ENCODE measurements around the gene MGLL.

Gene MGLL

DNA sequence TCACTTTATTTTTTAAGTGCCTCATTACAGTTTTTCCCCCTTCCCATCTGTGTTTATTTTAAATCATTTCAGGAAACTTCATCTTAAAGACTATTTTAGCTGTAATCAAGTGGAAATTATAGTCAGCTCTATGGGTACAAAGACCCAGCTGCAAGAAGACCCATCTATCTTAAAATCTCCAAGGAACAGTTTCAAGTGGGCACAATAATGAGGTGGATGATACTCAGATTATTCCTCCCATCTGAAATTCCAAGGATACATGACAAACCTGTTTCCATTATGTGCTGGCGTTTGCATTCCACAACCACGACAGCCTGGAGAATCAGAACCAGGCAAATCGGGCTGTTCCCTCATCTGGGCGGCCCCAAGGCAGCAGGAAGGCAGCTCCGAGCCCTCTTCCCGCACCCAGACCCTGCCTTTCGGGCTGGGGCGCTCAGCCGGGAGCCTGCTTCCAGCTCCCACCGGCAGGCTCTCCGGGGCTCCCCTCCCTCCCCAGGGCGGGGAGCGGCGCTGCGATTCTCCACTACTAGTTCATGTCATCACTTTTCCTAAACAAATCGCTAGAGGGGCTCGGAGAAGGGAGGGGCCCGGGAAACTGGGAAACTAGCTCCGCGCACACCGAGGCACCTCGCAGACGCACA, at the start of gene MGLL:
TSS of gene MGLL (minus strand) at position 475 of the 641 bp plus-strand sequence. CDS start at position 278, 197 bp downstream.
- no peak for DNase-seq (ENCODE audit: low read depth)

DNA sequence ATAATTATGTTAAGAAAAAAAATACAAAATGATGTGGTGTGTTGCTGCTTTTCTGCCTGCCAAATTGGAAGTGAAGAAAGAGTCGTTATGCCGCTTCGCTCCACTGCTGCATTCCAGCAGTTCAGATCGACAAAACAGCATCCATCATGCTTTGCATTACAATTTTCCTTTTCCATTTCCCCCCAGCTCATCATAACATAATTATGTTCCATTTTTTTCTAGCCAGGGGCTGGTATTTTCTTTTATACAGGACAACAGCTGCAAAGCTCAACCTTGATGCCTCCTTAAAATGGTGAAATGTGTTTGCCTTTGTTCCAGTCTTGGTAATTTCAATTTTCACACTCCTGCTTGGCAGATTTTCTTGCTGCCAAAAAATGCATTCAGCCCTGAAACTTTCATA, 47.8 kb upstream of the MGLL start:
- no peak for DNase-seq (ENCODE audit: low read depth)

DNA sequence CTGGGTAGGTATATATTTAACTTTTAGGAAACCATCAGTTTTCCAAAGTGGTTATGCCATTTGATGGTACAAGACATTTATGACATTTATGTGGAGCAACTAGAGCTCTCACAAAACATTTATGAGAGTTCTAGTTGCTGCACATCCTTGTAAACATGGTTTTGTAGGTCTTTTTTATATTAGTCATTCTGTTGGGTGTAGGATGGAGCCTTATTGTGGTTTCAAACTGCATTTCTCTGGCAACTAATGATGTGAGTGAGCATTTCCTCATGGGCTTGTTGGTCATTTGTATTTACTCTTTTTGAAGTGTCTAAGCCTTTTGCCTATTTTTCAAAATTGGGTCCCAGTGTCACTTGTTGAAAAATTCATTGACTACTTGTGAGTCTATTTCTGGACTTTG, 45.7 kb upstream of the MGLL start:
- no peak for DNase-seq (ENCODE audit: low read depth)

DNA sequence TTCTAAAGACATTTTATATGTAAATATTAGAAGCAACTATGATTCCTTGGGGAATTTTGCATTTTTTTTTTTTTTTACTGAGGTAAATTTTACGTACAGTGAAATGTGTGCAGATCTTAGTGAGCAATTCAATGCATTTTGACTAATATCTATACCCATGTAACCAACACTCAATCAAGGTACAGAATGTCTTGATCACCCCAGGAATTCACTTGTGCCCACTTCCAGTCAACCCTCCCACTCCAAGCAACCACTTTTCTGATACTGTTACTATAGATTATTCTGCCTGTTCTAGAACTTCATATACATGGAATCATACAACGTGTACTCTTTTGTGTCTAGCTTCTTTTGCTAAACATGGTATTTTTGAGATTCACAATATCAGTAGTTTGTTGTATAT, 45.1 kb upstream of the MGLL start:
- DNase-seq (ENCODE audit: low read depth), result no peak

DNA sequence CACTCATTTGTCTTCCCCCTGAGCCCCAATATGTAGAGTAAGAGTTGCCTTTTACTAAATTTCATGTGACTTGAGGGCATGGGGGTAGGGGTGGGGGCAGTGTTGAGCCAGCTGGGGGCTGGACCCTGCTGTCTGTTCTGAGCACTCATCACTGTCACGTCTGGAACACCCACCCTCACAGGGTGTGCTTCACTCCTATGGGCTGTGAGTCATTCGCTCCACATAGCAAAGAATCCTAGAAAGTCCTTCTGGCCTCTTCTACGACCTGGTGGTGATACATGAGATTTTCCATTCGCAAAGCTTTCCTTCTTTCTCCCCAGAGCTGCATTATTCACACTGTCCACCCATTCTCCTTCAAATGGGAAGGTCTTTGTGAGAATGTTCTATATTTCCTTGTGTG, 43.6 kb upstream of the MGLL start:
- no peak for DNase-seq (ENCODE audit: low read depth)

DNA sequence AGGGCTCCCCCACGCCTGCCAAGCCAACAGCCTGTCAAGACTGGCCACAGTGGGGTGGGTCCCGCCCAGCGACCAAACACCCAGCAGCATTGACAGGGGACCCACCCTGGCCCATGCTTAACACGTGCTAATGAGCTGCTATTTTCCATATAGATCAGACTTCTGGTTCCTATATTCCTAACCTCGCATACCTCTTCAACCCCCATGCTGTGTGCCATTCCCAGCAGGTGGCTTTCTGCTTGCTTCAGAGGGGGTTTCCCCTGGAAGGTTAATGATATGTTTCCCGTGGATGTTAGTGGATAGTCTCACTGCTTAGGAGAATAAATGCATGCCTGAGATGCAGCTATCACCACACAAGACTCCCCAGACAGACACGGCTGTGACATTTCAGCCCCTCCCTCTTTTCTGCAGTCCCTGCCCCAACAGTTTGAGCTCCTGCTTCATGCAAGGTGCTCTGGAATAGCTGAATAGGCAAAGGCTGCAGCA, 37.9 kb upstream of the MGLL start:
- no peak for DNase-seq (ENCODE audit: low read depth)

DNA sequence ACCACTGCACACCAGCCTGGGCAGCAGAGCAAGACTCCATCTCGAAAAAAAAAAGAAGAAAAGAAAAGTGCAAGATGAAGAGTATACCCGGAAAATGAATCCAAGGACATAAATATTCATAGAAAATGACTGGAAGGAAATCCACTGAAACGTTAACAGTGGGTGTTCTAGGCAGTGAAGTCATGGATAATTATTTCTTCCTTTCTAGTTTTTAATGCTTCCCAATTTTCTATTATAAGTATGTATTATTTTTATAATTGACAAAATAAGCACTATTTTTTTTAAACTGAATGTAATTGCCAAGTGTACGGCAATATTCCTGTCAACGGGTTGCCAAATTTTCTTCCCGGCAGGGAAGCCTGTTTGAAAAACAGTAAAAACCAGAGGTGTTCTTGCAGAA, 37.4 kb upstream of the MGLL start:
- DNase-seq (ENCODE audit: low read depth), result no peak

DNA sequence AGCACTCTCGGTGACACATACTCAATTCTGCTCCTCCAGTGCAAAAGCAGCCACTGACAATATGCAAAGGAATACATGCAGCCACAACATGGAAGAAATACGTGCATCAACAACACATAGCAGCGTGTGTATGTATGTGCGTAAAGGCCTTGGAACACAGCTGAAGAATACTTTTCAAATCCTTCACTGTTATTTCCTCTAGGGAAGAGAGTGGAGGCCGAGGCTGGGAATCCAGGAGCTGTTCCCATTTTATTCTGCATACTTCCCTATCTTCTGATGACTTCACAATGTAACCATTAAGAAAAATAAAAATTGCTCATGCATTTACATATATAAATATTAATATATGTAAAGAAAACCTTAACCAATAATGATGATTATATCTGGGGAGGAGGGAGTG, 36.6 kb upstream of the MGLL start:
- DNase-seq (ENCODE audit: low read depth), result no peak

DNA sequence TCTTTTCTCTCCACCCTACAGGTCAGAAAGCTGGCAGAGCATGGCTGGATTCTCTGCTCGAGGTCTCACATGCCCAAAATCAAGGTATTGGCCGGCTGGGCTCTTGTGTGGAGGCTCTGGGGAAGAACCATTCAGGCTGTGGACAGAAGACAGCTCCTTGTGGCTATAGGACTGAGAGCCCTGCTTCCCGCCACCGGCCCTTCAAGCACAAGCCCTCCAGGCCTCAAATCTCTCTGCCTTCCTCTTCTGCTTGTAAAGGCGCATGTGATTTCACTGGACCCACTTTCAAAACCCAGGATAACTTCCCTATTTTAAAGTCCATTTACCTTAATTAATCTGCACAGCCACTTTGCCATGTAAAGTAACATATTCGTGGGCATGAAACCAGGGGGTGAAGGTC, 36.2 kb upstream of the MGLL start:
- DNase-seq (ENCODE audit: low read depth), result no peak

DNA sequence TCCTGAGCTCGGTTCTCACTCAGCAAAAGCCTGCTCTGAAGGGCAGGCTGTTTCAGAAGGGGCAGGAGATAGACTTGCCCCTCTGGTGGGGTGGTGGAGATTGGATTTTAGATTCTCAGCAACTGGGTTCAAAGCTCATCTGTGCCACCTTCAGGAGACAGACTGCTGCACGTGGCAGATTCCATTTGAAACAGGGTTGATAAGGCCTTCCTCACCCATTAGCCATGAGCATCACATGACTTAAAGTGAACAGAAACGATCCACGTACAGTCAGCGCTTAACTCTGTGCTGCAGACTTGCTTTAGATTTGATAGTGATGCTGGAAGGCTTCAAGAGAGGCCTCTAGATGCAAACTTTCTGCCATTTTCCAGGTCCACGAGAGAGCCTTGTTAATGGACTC, 35.0 kb upstream of the MGLL start:
- DNase-seq (ENCODE audit: low read depth), result no peak

DNA sequence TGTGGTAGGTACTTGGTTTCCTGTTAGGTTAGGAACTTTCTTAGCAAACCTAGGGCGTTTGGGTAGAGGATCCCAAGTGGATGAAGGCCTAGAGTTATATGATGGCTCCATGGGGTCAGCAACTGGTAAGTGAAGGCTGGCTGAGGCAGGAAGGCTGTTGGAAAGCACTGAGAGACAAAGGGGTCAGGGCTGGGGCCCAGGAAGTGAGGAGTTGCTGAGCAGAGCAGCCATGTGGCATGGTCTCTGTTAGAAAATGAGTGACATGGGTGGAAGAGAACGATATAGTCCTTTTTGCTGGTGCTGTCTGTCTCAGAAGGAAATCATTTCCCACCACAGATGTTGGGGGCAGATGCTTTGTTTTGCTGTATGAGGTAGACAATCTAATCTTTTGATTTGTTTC, 34.5 kb upstream of the MGLL start:
- DNase-seq (ENCODE audit: low read depth), result no peak

DNA sequence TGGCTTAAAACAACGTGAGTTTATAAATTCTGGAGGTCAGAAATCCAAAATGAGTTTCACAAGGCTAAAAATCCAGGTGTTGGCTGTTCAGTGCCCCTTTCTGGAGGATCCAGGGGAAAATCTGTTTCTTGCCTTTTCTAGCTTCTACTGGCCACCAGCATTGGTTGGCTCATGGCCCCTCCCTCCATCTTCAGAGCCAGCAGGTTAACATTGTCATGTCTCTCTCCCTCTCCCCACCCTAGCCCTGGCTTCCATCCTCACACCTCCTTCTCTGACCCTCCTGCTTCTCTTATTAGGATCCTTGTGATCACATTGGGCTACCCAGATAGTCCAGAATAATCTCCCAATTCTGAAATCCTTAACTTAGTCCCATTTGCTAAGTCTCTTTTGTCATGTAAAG, 32.9 kb upstream of the MGLL start:
- no peak for DNase-seq (ENCODE audit: low read depth)

DNA sequence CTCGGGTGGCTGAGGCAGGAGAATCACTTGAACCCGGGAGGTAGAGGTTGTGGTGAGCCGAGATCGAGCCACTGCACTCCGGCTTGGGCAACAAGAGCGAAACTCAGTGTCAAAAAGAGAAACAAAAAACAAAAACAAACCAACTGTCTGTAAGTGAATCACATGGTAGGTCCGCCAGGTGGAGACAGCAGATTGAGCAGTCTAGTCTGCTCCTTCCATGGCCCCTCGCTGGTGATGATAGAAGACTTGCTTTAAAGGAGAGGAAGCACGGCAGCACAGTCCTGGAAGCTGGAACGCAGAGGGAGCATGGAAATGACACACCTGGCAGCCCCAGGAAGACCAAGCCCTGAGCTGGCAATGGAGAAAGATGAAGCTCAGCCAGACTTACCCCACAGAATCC, 31.4 kb upstream of the MGLL start:
- DNase-seq (ENCODE audit: low read depth), result no peak

DNA sequence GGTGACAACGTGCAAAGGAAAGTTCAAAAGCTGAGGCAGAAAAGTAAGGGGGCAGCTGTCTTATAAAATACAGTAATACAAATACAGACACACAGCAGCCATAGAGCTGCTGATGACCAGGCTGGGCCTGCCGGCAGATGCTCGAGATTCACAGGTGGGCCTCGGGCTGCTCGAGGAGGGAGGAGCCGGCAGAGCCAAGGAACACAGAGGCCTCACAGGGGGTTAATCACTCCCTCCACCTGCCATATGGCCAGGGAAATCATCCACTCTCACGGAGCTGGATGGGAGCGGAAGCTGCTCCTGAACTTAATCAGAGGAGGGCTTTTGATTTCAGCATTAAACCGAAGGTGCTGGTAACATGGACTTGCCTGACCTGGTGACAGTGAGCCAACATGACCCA, 29.6 kb upstream of the MGLL start:
- no peak for DNase-seq (ENCODE audit: low read depth)

DNA sequence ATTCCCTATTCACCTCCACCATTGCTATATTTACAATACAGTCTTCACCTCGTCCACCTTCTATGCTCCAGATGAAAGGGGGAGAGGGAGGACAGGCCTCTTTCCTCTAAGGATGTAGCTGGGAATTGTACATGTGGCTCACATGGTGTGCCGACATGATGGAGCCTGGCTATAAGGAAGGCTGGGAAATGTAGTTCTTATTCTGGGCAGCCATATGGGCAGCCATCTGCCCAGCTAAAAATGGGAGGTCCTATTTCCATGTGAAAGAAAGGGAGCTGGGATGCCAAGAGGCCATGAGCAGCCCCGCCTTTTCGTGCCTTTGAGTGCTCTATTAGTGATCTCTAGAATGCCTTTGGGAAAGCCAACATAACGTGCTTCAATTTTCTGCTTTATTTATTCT, 27.1 kb upstream of the MGLL start:
- no peak for DNase-seq (ENCODE audit: low read depth)

DNA sequence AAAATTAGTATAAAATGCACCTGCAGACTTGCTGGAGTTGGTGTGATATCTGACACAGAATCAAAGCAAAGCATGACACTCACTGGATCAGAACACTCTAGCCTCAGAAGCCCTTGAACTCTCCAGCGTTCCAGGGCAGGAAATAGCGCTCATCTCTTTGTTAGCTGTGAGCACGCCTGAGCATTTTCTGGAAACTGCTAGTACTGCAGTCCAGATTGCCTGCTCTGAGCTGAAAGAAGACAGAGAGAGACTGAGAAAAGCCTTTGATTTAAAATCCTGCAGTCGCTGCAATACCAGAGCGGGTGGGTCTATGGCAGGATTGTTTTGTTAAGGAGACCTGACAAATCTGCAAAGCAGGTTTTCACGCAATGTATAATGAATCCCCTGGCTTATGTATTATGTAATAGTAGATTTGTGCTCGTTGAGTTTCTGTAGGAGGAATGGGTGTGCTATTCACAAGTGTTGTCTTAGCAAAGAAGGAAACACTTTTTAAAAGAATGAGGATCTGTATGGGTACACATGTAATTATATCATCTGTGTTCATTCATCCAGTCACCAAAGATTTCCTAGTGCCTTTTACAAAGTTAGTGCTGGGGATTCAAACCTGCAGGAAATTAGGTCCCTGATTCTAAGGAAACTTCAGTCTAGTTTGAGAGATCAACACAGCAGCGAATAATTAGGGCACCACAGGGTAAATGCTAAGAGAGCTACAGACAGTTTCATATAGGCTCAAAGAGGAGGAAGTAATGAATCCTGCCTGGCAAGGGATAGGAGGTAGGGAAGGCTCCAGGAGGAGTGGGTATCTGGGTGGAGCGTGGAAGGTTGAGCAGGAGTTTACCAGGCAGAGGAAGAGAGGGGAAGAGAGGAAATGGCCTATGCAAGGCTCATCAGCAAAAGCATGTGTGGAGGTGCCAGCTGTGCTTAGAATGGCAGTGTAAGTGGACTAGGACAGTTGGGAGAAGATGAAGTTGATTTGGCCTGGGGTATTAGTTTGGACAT, 26.1 kb upstream of the MGLL start:
- DNase-seq (ENCODE audit: low read depth), result no peak

DNA sequence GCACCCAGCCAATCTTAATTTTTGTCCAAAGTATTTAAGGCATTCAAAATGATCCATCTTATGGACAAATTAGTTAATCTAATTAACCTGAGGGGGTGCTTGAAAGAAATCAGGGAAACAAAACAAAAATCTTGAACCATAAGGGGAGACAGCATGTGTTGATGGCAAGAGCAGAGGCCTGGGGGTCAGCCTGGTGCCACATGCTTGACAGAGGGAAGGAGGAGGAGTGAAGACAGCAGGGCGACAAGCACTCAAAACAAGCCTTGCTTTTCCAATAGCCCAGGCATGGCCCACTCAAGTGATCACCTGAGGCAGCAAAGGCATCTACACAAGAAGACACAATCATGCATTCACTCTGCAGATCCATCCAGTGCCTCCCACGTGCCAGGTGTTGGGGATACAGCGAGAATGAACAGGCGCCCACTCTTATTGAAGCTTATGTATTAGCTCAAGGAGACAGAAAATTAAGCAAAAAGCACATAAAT, 25.0 kb upstream of the MGLL start:
- DNase-seq (ENCODE audit: low read depth), result no peak

DNA sequence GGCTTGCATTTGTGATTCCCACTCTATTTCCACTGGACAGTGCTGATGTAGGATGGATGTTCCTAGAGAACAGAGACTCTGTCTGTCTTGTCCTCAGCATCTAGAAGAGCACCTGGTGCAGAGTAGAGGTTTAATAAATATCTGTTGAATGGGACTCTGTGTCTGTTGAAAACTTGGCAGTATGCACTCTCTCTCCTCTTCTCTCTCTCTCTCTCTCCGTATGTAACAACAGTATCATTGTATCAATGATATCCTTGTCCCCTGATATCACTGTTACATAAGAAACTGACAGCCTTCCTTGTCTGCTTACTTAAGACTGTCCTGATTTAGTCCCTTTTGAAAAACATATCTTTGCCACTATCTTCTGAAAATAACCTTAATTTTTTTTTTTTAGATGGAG, 24.3 kb upstream of the MGLL start:
- no peak for DNase-seq (ENCODE audit: low read depth)

DNA sequence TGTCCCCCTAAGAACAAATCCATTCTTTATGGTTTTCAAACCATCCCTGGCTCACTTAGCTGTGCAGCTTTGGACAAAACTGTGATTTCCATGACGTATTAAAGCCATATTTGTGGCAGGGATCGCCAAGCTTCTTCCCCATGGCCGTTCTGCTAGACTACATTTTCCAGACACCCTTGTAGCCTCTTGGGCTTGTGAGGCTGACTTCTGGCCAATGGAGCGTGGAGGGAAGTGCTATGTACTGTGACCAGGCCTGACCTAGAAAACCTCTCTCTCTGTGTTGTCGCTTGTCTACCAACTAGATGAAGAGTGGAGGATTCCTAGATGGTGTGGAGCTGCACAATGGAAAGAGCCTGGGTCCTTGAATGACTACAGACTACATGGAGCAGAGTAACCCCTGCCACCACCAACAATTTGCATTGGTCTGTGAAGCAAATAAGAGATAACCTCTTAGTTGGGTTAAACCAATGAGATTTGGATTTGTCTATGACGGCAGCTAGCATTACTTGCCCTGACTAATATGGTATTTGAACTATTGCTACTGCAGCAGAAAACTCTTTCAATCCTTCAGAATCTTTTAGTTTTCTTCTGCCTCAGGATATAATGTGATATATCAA, 22.1 kb upstream of the MGLL start:
- DNase-seq (ENCODE audit: low read depth), result no peak

DNA sequence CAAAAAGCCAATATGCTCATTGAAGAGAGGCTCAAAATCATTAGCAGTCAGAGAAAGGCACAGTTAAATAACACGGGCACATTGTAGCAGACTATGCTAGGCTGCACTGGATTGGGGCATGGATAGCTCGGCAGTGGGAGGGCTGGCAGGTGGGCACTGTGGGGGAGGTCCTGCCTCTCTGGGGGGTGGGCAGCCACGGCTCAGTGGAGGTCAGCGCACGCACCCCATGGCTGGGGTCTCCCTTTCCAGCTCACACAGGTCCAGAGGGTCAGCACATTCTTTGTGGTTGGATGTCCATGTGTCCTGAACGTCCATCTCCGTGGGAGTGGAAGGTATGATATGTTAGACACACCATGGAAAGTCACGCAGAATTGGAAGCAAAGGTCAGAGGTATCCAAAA, 18.4 kb upstream of the MGLL start:
- DNase-seq (ENCODE audit: low read depth), result no peak

DNA sequence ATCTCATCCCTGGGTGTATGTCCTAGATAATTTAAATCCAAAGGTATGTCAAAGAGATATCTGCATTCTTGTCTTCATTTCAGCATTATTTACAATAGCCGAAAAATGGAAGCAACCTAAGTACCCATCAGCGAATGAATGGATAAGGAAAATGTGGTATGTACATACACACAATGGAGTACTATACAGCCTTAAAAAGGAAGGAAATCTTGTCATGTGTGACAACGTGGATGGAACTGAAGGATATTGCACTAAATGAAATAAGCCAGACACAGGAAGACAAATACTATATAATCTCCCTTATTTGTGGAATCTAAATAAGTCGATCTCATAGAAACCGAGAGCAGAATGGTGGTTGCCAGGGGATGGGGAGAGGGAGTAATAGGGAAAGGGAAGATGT, 16.8 kb upstream of the MGLL start:
- DNase-seq (ENCODE audit: low read depth), result no peak

DNA sequence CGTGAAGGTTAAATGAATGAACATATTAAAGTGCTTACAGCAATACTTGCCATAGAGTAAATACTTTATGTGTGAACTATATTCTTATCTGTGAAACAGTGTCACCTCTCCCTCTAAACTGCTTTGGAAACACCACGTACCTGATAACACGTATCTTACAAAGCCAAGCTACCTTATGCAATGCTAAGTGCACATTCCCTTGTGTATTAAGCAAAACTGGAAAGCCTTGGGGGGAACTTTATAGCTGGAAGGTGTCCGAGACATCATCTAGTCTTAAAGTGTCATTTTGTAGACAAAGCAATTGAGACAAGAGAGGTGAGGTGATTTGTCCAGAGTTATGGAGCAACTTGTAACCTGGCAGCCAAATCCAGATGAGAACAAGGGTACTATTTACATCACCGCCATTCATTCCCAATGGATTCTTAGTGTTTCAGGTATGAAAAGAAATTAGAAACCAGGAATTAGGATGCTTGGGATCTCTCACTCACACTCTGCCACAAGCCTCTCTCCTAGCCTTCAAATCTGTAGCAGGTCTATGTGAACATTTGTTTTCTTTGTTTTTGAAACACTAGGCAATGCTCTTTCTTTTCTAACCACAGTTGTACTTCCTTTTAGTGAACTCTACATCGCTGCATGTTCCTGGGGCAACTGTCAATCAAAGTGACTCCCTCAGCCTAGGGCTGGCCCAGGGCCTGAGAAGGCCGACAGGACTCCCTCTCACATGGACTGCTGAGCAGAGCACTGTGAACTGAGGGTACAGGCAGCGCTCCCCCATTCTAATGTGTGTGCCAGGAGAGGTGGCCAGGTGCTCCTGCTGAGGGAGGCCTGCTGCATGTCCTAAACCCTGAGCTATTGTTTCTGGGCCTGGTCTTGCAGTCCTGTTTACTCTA, 13.9 kb upstream of the MGLL start:
- no peak for DNase-seq (ENCODE audit: low read depth)

All from HS-5 (cell line).